Upper lobe of left lung (tissue), 6 donors: ENCODE measurements around the gene UQCR10. TPM values are rescaled to one million over a fixed set of nuclear protein-coding genes. Genes with fewer than 3 reads are reported as not detected.

Experiments
- ATAC-seq, 2 donors: fragments of 200-7000 bp; cut with Tn5 transposase; one replicate each; pipeline ENCODE4 v1.9.1; 2022; ENCODE audit warnings: mild to moderate bottlenecking in 2 of 2, moderate library complexity in 2 of 2; ENCODE audit not compliant: low FRiP score in 2 of 2
- DNase-seq, 2 donors: peaks; one replicate each; pipeline ENCODE4 v3.0.0-alpha.2; 2019 to 2020
- H3K27ac ChIP-seq, 4 donors: fragments of 200-600 bp; sonication (generic); one replicate each; pipeline ENCODE4 v1.5.1; 2016 to 2019
- H3K27me3 ChIP-seq, 4 donors: fragments of 200-600 bp; sonication (generic); one replicate each; pipeline ENCODE4 v1.5.1; 2017 to 2019
- H3K36me3 ChIP-seq, 4 donors: fragments of 200-600 bp; sonication (generic); one replicate each; pipeline ENCODE4 v1.5.1; 2016 to 2019
- H3K4me1 ChIP-seq, 4 donors: fragments of 200-600 bp; sonication (generic); one replicate each; pipeline ENCODE4 v1.5.1; 2018 to 2019
- H3K4me3 ChIP-seq, 4 donors: fragments of 200-600 bp; sonication (generic); one replicate each; pipeline ENCODE4 v1.5.1; 2017 to 2019; ENCODE audit warnings: mild to moderate bottlenecking in 2 of 4, moderate library complexity in 1 of 4
- H3K9me3 ChIP-seq, 4 donors: fragments of 200-600 bp; sonication (generic); one replicate each; pipeline ENCODE4 v1.5.1; 2018 to 2019
- EP300 ChIP-seq, 4 donors: sonication (generic); formaldehyde crosslinking; IDR thresholded peaks; one replicate each; pipeline ENCODE4 v1.5.1; 2017; ENCODE audit warnings: antibody characterized with exemption in 4 of 4, control low read depth in 2 of 4
- POLR2A ChIP-seq, 4 donors: fragments of 450-650 bp; IDR thresholded peaks; one replicate each; pipeline ENCODE4 v1.5.1; 2016 to 2017; ENCODE audit warnings: antibody characterized with exemption in 4 of 4, mild to moderate bottlenecking in 2 of 4
- POLR2AphosphoS5 ChIP-seq, 2 donors: sonication (generic); formaldehyde crosslinking; IDR thresholded peaks; one replicate each; pipeline ENCODE4 v1.5.1; 2017; ENCODE audit warnings: antibody characterized with exemption in 2 of 2
- WGBS, 2 donors: methylation state at CpG; one replicate each; pipeline ENCODE4 v1.1.5; 2017 to 2018; 5-methylcytosine and 5-hydroxymethylcytosine counted together
- total RNA-seq, 6 donors: library from RNA; depleted of rRNA in 4 of 6; stranded (reverse); fragments of >200 nt in 4 of 6; gene quantifications; one replicate each; pipeline versions ENCODE4 v1.1.0 to v1.2.1, GENCODE V29; 2016 to 2021
- TF ChIP-seq, protein P1 (sequence below), 6 experiments: fragments of 450-650 bp in 4 of 6; fragments of 200-600 bp in 2 of 6; sonication (generic) in 2 of 6; IDR thresholded peaks; one replicate each; pipeline ENCODE4 v1.5.1; 2016 to 2019; ENCODE audit warnings: antibody characterized with exemption in 6 of 6
- donor health status: DM: no; HTN: no; CAD: no; lungs with moderate emphysema.
- donor health status: DM: no; HTN: yes; CAD: no; lungs with severe emphysema.

The UQCR10 gene
- total RNA-seq, 6 donors from 2014 or later: 50.5 to 107 (median 78.2) TPM

DNA sequence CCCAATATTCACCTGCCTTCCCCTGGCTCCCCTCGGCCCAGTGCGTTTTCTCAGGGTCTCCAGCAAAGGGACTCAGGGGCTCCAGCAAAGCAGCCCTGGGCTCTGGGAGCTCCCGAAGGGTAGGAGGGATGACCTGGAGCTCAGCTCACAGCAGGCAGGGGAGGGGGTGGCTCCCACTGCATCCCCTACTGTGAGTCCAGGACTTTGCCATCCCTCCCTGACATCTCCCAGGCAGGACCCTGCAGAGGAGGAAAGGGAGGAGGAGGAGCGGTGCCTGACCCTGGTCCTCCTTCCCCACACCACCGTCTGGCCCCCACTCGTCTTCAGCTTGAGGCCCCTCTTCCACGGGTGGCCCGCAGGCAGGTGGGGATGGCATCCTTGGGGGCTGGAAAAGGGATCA, 42.3 kb upstream of the UQCR10 start:
- peaks cover 7 to 13% (median 9%) of the 10 kb centered on the region in 4 donors for H3K4me1 ChIP-seq
- DNase-seq (no peak), ATAC-seq (no peak)
- H3K9me3 ChIP-seq: no peaks in the 10 kb centered on the region
- peaks cover 0 to 2% (median under 1%) of the 10 kb centered on the region in 4 donors for H3K36me3 ChIP-seq
- H3K27me3 ChIP-seq: peaks cover 0 to 18% (median 7%) of the 10 kb centered on the region in 4 donors
- 54 to 64% methylated on average over 8 of the region's 8 CpGs for WGBS, 2 donors
- TF ChIP-seq POLR2AphosphoS5 (IDR thresholded peaks at IDR 0.05): no peak
- TF ChIP-seq POLR2A (IDR thresholded peaks at IDR 0.05): no peak
- TF ChIP-seq, protein P1, sequence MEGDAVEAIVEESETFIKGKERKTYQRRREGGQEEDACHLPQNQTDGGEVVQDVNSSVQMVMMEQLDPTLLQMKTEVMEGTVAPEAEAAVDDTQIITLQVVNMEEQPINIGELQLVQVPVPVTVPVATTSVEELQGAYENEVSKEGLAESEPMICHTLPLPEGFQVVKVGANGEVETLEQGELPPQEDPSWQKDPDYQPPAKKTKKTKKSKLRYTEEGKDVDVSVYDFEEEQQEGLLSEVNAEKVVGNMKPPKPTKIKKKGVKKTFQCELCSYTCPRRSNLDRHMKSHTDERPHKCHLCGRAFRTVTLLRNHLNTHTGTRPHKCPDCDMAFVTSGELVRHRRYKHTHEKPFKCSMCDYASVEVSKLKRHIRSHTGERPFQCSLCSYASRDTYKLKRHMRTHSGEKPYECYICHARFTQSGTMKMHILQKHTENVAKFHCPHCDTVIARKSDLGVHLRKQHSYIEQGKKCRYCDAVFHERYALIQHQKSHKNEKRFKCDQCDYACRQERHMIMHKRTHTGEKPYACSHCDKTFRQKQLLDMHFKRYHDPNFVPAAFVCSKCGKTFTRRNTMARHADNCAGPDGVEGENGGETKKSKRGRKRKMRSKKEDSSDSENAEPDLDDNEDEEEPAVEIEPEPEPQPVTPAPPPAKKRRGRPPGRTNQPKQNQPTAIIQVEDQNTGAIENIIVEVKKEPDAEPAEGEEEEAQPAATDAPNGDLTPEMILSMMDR (IDR thresholded peaks at IDR 0.05): no peak
- TF ChIP-seq EP300 (IDR thresholded peaks at IDR 0.05): no peak
- H3K27ac ChIP-seq: no peak overlapping the region
- no peak overlapping the region for H3K4me3 ChIP-seq

- no peak for DNase-seq
- no peak for ATAC-seq
- 93 to 100% methylated on average over 1 to 3 of the region's 7 CpGs for WGBS, 2 donors
Observed at GRCh38 chr22:29726106-29726505, 41.1 kb upstream of the UQCR10 start.

DNA sequence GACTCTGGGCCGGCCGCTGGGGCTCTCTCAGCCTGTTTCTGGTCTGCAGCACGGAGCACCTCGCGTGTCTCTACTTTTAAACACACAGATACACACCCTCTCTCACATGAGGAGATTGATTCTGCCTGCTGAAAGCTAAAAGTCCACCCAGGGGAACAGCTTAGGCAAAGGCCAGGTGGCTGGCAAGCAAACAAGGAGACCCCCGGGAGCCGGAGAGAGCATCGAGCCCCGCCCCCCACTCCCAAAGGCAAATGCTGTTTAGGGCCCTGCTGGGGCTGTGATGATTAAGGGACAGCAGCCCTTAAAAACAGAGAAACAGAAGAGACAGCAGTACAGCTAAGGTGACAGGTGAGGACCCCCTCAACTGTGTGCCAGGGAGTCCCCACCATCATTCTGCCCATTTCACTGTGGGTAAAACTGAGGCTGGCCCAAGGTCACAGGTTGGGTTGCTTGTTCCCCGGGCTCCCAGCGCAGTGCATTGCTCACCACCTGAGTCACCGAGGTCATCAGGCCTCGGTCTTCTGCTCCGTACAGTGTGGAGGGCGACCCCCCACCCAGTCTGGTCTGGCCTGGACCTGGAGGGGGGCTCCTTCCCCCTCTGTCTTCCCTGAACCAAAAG, 40.5 kb upstream of the UQCR10 start:
- Histone ChIP-seq H3K4me1 (no peaks in the 10 kb centered on the region), H3K36me3 (peaks cover 0 to 19% (median 9%) of the 10 kb centered on the region in 4 donors), H3K27ac (no peak overlapping the region), H3K4me3 (no peak overlapping the region), H3K27me3 (peaks cover 0 to under 1% (median 0%) of the 10 kb centered on the region in 4 donors), H3K9me3 (no peaks in the 10 kb centered on the region)
- TF ChIP-seq, protein P1 (IDR thresholded peaks at IDR 0.05): no peak
- TF ChIP-seq EP300 (IDR thresholded peaks at IDR 0.05): no peak
- no peak for TF ChIP-seq POLR2A (IDR thresholded peaks at IDR 0.05)
- TF ChIP-seq POLR2AphosphoS5 (IDR thresholded peaks at IDR 0.05): no peak
- no peak for DNase-seq
- 54 to 58% methylated on average over 6 to 14 of the region's 15 CpGs for WGBS, 2 donors
- no peak for ATAC-seq

More at GRCh38 chr22:29726106-29726505, 41.1 kb upstream of the UQCR10 start:
- H3K9me3 ChIP-seq: no peaks in the 10 kb centered on the region
- TF ChIP-seq POLR2AphosphoS5 (IDR thresholded peaks at IDR 0.05) (no peak), EP300 (IDR thresholded peaks at IDR 0.05) (no peak), POLR2A (IDR thresholded peaks at IDR 0.05) (no peak)
- TF ChIP-seq, protein P1 (IDR thresholded peaks at IDR 0.05): no peak
- H3K4me3 ChIP-seq: no peak overlapping the region
- H3K36me3 ChIP-seq: peaks cover 0 to 15% (median 7%) of the 10 kb centered on the region in 4 donors
- no peak overlapping the region for H3K27ac ChIP-seq
- H3K4me1 ChIP-seq: peaks cover 0 to under 1% (median 0%) of the 10 kb centered on the region in 4 donors
- H3K27me3 ChIP-seq: peaks cover 0 to 6% (median 2%) of the 10 kb centered on the region in 4 donors

- H3K27me3 ChIP-seq: no peaks in the 10 kb centered on the region
- TF ChIP-seq, protein P1 (IDR thresholded peaks at IDR 0.05): peak in 4 of 6 experiments; percentile 10 to 34 (median 14)
- no peak for TF ChIP-seq EP300 (IDR thresholded peaks at IDR 0.05)
- no peak overlapping the region for H3K4me3 ChIP-seq
- peak in 1 of 2 donors; percentile 50 for ATAC-seq
- H3K4me1 ChIP-seq: no peaks in the 10 kb centered on the region
- peaks cover 0 to 19% (median 9%) of the 10 kb centered on the region in 4 donors for H3K36me3 ChIP-seq
- H3K27ac ChIP-seq: no peak overlapping the region
- 0 to 4% methylated on average over 2 to 9 of the region's 17 CpGs for WGBS, 2 donors
- no peaks in the 10 kb centered on the region for H3K9me3 ChIP-seq
- DNase-seq: peak in 1 of 2 donors; percentile 35
Observed at GRCh38 chr22:29727131-29727523, 40.0 kb upstream of the UQCR10 start.

- TF ChIP-seq, protein P1 (IDR thresholded peaks at IDR 0.05): no peak
- TF ChIP-seq POLR2AphosphoS5 (IDR thresholded peaks at IDR 0.05) (no peak), EP300 (IDR thresholded peaks at IDR 0.05) (no peak), POLR2A (IDR thresholded peaks at IDR 0.05) (no peak)
- Histone ChIP-seq H3K9me3 (no peaks in the 10 kb centered on the region), H3K27me3 (no peaks in the 10 kb centered on the region), H3K36me3 (peaks cover 0 to 30% (median 15%) of the 10 kb centered on the region in 4 donors), H3K4me1 (no peaks in the 10 kb centered on the region), H3K4me3 (no peak overlapping the region), H3K27ac (no peak overlapping the region)
- DNase-seq (peak in 1 of 2 donors; percentile 80), ATAC-seq (no peak)
- WGBS, 2 donors: 94 to 96% methylated on average over 15 to 16 of the region's 20 CpGs
Observed at GRCh38 chr22:29729161-29729560, 38.0 kb upstream of the UQCR10 start.
